ENCODE data around the gene EXOC6B.
"Not testable (repeated sequence)": the region's sequence is repeated elsewhere in the genome, so short reads cannot be mapped to it uniquely, and the experiment has no call there.

Gene EXOC6B

GRCh38 chr2:72539071-72539552 is 286.7 kb downstream of the EXOC6B start:
- DNase-seq = no peak

GRCh38 chr2:72538486-72538885 is 287.3 kb downstream of the EXOC6B start:
- in situ Hi-C loops (cut with MboI; ENCODE audit: low pct_unique_long_range_greater_than_20kb, low sequenced_read_pairs) = no loop called here
- DNase-seq = no peak

More at GRCh38 chr2:72539071-72539552, 286.7 kb downstream of the EXOC6B start:
- in situ Hi-C loops (cut with MboI; ENCODE audit: low pct_unique_long_range_greater_than_20kb, low sequenced_read_pairs) = no loop called here

GRCh38 chr2:72535586-72535985 is 290.2 kb downstream of the EXOC6B start:
- in situ Hi-C loops (cut with MboI; ENCODE audit: low pct_unique_long_range_greater_than_20kb, low sequenced_read_pairs) = not testable (repeated sequence)
- peak; percentile 48 for DNase-seq

- no peak for DNase-seq
- in situ Hi-C loops (cut with MboI; ENCODE audit: low pct_unique_long_range_greater_than_20kb, low sequenced_read_pairs) = no loop called here
Measured at GRCh38 chr2:72533765-72534164, 292.1 kb downstream of the EXOC6B start.

- in situ Hi-C loops (cut with MboI; ENCODE audit: low pct_unique_long_range_greater_than_20kb, low sequenced_read_pairs) = no loop called here
- no peak for DNase-seq
Measured at GRCh38 chr2:72527424-72527823, 298.4 kb downstream of the EXOC6B start.

- in situ Hi-C loops (cut with MboI; ENCODE audit: low pct_unique_long_range_greater_than_20kb, low sequenced_read_pairs) = no loop called here
- DNase-seq = no peak
Measured at GRCh38 chr2:72526623-72527022, 299.2 kb downstream of the EXOC6B start.

GRCh38 chr2:72524071-72524470 is 301.8 kb downstream of the EXOC6B start:
- in situ Hi-C loops (cut with MboI; ENCODE audit: low pct_unique_long_range_greater_than_20kb, low sequenced_read_pairs) = no loop called here
- no peak for DNase-seq

GRCh38 chr2:72515696-72516095 is 310.1 kb downstream of the EXOC6B start:
- DNase-seq = no peak
- in situ Hi-C loops (cut with MboI; ENCODE audit: low pct_unique_long_range_greater_than_20kb, low sequenced_read_pairs) = no loop called here

- in situ Hi-C loops (cut with MboI; ENCODE audit: low pct_unique_long_range_greater_than_20kb, low sequenced_read_pairs) = no loop called here
Measured at GRCh38 chr2:72513011-72513410, 312.8 kb downstream of the EXOC6B start.

GRCh38 chr2:72512376-72512775 is 313.5 kb downstream of the EXOC6B start:
- in situ Hi-C loops (cut with MboI; ENCODE audit: low pct_unique_long_range_greater_than_20kb, low sequenced_read_pairs) = no loop called here
- DNase-seq = no peak

More at GRCh38 chr2:72513011-72513410, 312.8 kb downstream of the EXOC6B start:
- DNase-seq = no peak

- in situ Hi-C loops (cut with MboI; ENCODE audit: low pct_unique_long_range_greater_than_20kb, low sequenced_read_pairs) = no loop called here
- DNase-seq = no peak
Measured at GRCh38 chr2:72511906-72512305, 313.9 kb downstream of the EXOC6B start.

- no peak for DNase-seq
- in situ Hi-C loops (cut with MboI; ENCODE audit: low pct_unique_long_range_greater_than_20kb, low sequenced_read_pairs) = no loop called here
Measured at GRCh38 chr2:72497763-72498162, 328.1 kb downstream of the EXOC6B start.

- no peak for DNase-seq
- in situ Hi-C loops (cut with MboI; ENCODE audit: low pct_unique_long_range_greater_than_20kb, low sequenced_read_pairs) = no loop called here
Measured at GRCh38 chr2:72496479-72496878, 329.4 kb downstream of the EXOC6B start.

- DNase-seq = no peak
- in situ Hi-C loops (cut with MboI; ENCODE audit: low pct_unique_long_range_greater_than_20kb, low sequenced_read_pairs) = no loop called here
Measured at GRCh38 chr2:72494392-72494791, 331.4 kb downstream of the EXOC6B start.

- DNase-seq; in situ Hi-C loops (cut with MboI; ENCODE audit: low pct_unique_long_range_greater_than_20kb, low sequenced_read_pairs): not testable (repeated sequence)
Measured at GRCh38 chr2:72484622-72485021, 341.2 kb downstream of the EXOC6B start.

- no peak for DNase-seq
- in situ Hi-C loops (cut with MboI; ENCODE audit: low pct_unique_long_range_greater_than_20kb, low sequenced_read_pairs) = no loop called here
Measured at GRCh38 chr2:72483346-72483745, 342.5 kb downstream of the EXOC6B start.

- DNase-seq = no peak
- in situ Hi-C loops (cut with MboI; ENCODE audit: low pct_unique_long_range_greater_than_20kb, low sequenced_read_pairs) = no loop called here
Measured at GRCh38 chr2:72475246-72475645, 350.6 kb downstream of the EXOC6B start.

- in situ Hi-C loops (cut with MboI; ENCODE audit: low pct_unique_long_range_greater_than_20kb, low sequenced_read_pairs) = no loop called here
- DNase-seq = no peak
Measured at GRCh38 chr2:72457801-72458516, 367.9 kb downstream of the EXOC6B start.

- in situ Hi-C loops (cut with MboI; ENCODE audit: low pct_unique_long_range_greater_than_20kb, low sequenced_read_pairs) = no loop called here
- DNase-seq = no peak
Measured at GRCh38 chr2:72454189-72454588, 371.6 kb downstream of the EXOC6B start.

GRCh38 chr2:72442270-72442669 is 383.6 kb downstream of the EXOC6B start:
- DNase-seq = no peak
- in situ Hi-C loops (cut with MboI; ENCODE audit: low pct_unique_long_range_greater_than_20kb, low sequenced_read_pairs) = no loop called here

- in situ Hi-C loops (cut with MboI; ENCODE audit: low pct_unique_long_range_greater_than_20kb, low sequenced_read_pairs) = no loop called here
- DNase-seq = no peak
Measured at GRCh38 chr2:72439892-72440291, 385.9 kb downstream of the EXOC6B start.

Data from KBM-7 (cell line).